Cardiac muscle cell (in vitro differentiated cells and primary cell): Measurements from ENCODE around the gene DRAXIN. TPM values are rescaled to one million over a fixed set of nuclear protein-coding genes. Genes with fewer than 3 reads are reported as not detected.
A peak's percentile ranks its signal among the peaks of the same experiment; 100 is the strongest.

ENCODE experiments used
- DNase-seq, 2 donors: peaks; one replicate each; pipeline versions ENCODE4 v3.0.0 to v3.0.0-alpha.2; 2010 to 2017; ENCODE audit warnings: low read depth in 1 of 2, low spot score in 1 of 2
- H3K27ac ChIP-seq: fragments of 200-600 bp; sonication (generic); 2 replicates; pipeline ENCODE4 v1.5.1; 2016
- H3K27me3 ChIP-seq: fragments of 200-600 bp; sonication (generic); 2 replicates; pipeline ENCODE4 v1.6.0; 2016; ENCODE audit warnings: control low read depth
- H3K36me3 ChIP-seq: fragments of 200-600 bp; sonication (generic); 2 replicates; pipeline ENCODE4 v1.5.1; 2016; ENCODE audit warnings: control low read depth
- H3K4me1 ChIP-seq: fragments of 200-600 bp; sonication (generic); 2 replicates; pipeline ENCODE4 v1.8.1; 2017; ENCODE audit warnings: low read depth, mild to moderate bottlenecking, mixed run types
- H3K4me3 ChIP-seq: fragments of 200-600 bp; sonication (generic); 2 replicates; pipeline ENCODE4 v1.5.1; 2016; ENCODE audit warnings: mild to moderate bottlenecking
- H3K9me3 ChIP-seq: fragments of 200-600 bp; sonication (generic); 2 replicates; pipeline ENCODE4 v1.5.1; 2017; ENCODE audit warnings: low read depth, mild to moderate bottlenecking, control low read depth
- polyA plus RNA-seq: library from polyadenylated mRNA; unstranded; fragments of >200 nt; fragmentation: Nextera tagmentation; extraction: Ambion mirVana; gene quantifications from 2 replicates; pipeline ENCODE4 v1.2.1, GENCODE V29; 2016
- total RNA-seq: library from RNA; depleted of rRNA; stranded (reverse); fragments of >200 nt; gene quantifications from 2 replicates; pipeline ENCODE4 v1.2.3, GENCODE V29; 2016
- TF ChIP-seq, protein P1 (sequence below): IDR thresholded peaks from 2 replicates; pipeline ENCODE4 v1.5.1; 2012; ENCODE audit warnings: low read depth, mild to moderate bottlenecking, low read length

Gene DRAXIN
- total and polyA plus RNA-seq, 2 experiments from 2014 or later, result 0.36 TPM; not detected in 1

DNA sequence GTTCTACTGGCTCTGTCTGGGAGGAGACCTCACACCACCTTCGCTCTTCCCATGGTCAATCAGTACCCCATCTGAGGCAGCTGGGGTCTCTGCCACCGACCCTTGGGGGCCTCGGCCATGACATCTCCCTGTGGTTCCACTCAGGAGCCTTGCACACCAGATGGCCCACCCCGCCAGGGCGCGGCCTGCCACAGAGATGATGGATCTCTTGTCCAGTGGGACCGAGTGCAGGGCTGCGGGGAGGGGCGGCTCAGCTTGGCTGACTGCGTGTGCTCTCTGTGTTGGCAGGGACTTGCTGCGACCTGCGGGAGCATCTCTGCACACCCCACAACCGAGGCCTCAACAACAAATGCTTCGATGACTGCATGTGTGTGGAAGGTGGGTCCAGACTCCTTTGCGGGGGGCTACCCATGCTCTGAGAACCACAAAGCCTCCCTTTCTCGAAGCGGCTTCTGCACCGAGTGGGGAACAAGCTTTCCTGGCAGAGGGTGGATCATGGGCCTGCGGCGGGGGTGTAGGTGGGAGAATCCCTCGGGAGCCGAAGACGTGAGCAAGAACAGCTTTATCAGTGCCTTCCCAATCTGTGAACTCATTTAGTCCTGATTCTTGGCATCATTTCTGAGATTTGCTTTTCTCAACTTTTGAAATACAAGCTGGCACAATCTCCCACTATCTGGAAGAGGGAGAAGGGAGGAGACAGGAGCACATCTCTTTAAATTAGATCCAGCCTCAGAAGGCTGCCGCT lies 23.5 kb downstream of the DRAXIN start:
- no peaks in the 10 kb centered on the region for H3K36me3 ChIP-seq
- TF ChIP-seq, protein P1, sequence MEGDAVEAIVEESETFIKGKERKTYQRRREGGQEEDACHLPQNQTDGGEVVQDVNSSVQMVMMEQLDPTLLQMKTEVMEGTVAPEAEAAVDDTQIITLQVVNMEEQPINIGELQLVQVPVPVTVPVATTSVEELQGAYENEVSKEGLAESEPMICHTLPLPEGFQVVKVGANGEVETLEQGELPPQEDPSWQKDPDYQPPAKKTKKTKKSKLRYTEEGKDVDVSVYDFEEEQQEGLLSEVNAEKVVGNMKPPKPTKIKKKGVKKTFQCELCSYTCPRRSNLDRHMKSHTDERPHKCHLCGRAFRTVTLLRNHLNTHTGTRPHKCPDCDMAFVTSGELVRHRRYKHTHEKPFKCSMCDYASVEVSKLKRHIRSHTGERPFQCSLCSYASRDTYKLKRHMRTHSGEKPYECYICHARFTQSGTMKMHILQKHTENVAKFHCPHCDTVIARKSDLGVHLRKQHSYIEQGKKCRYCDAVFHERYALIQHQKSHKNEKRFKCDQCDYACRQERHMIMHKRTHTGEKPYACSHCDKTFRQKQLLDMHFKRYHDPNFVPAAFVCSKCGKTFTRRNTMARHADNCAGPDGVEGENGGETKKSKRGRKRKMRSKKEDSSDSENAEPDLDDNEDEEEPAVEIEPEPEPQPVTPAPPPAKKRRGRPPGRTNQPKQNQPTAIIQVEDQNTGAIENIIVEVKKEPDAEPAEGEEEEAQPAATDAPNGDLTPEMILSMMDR, result no peak
- no peaks in the 10 kb centered on the region for H3K4me1 ChIP-seq
- DNase-seq, result peak in 1 of 2 donors; percentile 25
- H3K9me3 ChIP-seq, result no peaks in the 10 kb centered on the region
- H3K27me3 ChIP-seq, result no peaks in the 10 kb centered on the region
- no peak overlapping the region for H3K27ac ChIP-seq
- H3K4me3 ChIP-seq, result no peak overlapping the region

- Histone ChIP-seq H3K27me3 (no peaks in the 10 kb centered on the region), H3K27ac (no peak overlapping the region), H3K4me3 (no peak overlapping the region), H3K4me1 (no peaks in the 10 kb centered on the region), H3K36me3 (no peaks in the 10 kb centered on the region), H3K9me3 (no peaks in the 10 kb centered on the region)
- TF ChIP-seq, protein P1, result peak; percentile 99
- peak; percentile 69 to 73 for DNase-seq
Observed at GRCh38 chr1:11719313-11720032, 28.0 kb downstream of the DRAXIN start.

- no peaks in the 10 kb centered on the region for H3K27me3 ChIP-seq
- H3K27ac ChIP-seq, result no peak overlapping the region
- no peak for DNase-seq
- no peak overlapping the region for H3K4me3 ChIP-seq
- TF ChIP-seq, protein P1, result no peak
- H3K9me3 ChIP-seq, result no peaks in the 10 kb centered on the region
- no peaks in the 10 kb centered on the region for H3K36me3 ChIP-seq
- no peaks in the 10 kb centered on the region for H3K4me1 ChIP-seq
Observed at GRCh38 chr1:11720033-11720376, 28.5 kb downstream of the DRAXIN start.

- Histone ChIP-seq H3K36me3 (no peaks in the 10 kb centered on the region), H3K27ac (no peak overlapping the region), H3K9me3 (no peaks in the 10 kb centered on the region), H3K27me3 (no peaks in the 10 kb centered on the region), H3K4me3 (no peak overlapping the region), H3K4me1 (no peaks in the 10 kb centered on the region)
- TF ChIP-seq, protein P1, result no peak
- DNase-seq, result no peak
Observed at GRCh38 chr1:11720525-11720924, 29.0 kb downstream of the DRAXIN start.

DNA sequence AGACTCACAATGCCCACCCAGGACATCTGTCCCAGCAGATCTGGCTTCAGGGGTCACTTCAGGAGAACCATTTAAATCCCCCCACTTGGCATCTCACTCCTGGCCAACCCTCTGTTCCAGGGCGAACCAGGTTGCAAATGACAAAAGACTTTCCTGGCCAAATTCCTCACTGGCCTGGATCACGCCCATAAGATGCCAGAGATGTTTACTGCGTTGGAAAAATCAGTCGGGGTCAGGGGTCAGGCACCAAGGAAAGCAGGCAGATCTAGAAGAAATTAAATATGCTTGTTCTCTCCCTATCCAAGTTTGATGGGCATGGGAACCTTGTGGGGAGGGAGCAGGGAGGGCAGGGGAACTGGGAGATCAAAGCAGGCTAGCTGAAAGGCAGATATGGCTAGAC lies 29.8 kb downstream of the DRAXIN start:
- H3K4me3 ChIP-seq, result no peak overlapping the region
- no peak overlapping the region for H3K27ac ChIP-seq
- no peaks in the 10 kb centered on the region for H3K27me3 ChIP-seq
- TF ChIP-seq, protein P1, result no peak
- no peaks in the 10 kb centered on the region for H3K4me1 ChIP-seq
- H3K36me3 ChIP-seq, result no peaks in the 10 kb centered on the region
- H3K9me3 ChIP-seq, result no peaks in the 10 kb centered on the region
- no peak for DNase-seq
